ENCODE results near the gene PPP1R17.

PPP1R17 gene

GRCh38 chr7:31699050-31699449 lies 12.0 kb downstream of the PPP1R17 start:
- no peak for TF ChIP-seq SIN3A (IDR thresholded peaks at IDR 0.05; ENCODE audit: borderline replicate concordance, insufficient read depth, low read length)
- TF ChIP-seq TAF1 (IDR thresholded peaks at IDR 0.05; ENCODE audit: borderline replicate concordance, insufficient read depth, low read length): no peak
- TF ChIP-seq POLR2AphosphoS5 (IDR thresholded peaks at IDR 0.05; ENCODE audit: low read depth, low read length): no peak
- TF ChIP-seq REST (IDR thresholded peaks at IDR 0.05; ENCODE audit: insufficient read depth in 1 of 2, low read depth in 2 of 2, low read length in 2 of 2): no peak
- TF ChIP-seq FOXP2 (optimal IDR thresholded peaks at IDR 0.05; ENCODE audit: borderline replicate concordance, extremely low read depth, extremely low read length, insufficient read depth): no peak

DNA sequence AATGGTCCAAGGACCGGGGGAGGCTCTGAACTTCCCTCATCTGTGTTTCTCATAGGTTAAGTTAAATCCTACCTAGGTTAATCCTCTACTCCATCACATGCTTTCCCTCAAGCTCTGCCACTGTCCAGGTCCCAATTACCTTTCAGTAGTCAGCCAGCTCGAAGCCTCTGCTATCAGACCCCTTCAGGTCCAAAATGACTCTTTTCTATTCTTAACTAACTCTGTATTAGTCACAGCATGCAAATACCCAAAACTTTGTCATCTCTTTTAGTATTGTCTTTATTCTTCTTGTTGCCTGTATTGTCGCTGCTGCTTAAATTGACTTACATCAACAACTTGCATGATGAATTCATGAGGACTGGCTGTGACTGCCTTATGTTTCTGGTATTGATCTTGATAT lies 15.3 kb downstream of the PPP1R17 start:
- no peak for TF ChIP-seq FOXP2 (optimal IDR thresholded peaks at IDR 0.05; ENCODE audit: borderline replicate concordance, extremely low read depth, extremely low read length, insufficient read depth)
- no peak for TF ChIP-seq POLR2AphosphoS5 (IDR thresholded peaks at IDR 0.05; ENCODE audit: low read depth, low read length)
- no peak for TF ChIP-seq TAF1 (IDR thresholded peaks at IDR 0.05; ENCODE audit: borderline replicate concordance, insufficient read depth, low read length)
- TF ChIP-seq SIN3A (IDR thresholded peaks at IDR 0.05; ENCODE audit: borderline replicate concordance, insufficient read depth, low read length): no peak
- no peak for TF ChIP-seq REST (IDR thresholded peaks at IDR 0.05; ENCODE audit: insufficient read depth in 1 of 2, low read depth in 2 of 2, low read length in 2 of 2)

DNA sequence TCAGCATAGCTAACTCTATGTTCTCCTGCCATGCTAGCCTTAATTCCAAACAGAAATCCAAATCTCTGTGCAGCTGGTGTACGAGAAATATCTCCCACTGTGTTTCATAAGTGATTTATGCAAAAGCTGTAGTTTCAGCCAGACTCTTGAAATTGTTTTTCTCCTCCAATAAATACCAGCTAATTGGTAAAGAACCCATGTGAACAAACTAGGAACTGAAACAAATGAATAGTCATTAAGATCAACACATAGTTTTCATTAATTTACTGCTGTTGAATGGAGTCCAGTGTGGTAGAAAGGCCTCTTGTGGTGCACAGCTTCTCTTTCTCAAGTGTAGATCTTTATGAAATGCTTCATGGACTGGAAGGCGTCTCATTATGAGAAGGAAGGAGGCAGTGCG lies 18.4 kb downstream of the PPP1R17 start:
- TF ChIP-seq FOXP2 (optimal IDR thresholded peaks at IDR 0.05; ENCODE audit: borderline replicate concordance, extremely low read depth, extremely low read length, insufficient read depth): no peak
- TF ChIP-seq SIN3A (IDR thresholded peaks at IDR 0.05; ENCODE audit: borderline replicate concordance, insufficient read depth, low read length): no peak
- no peak for TF ChIP-seq POLR2AphosphoS5 (IDR thresholded peaks at IDR 0.05; ENCODE audit: low read depth, low read length)
- TF ChIP-seq TAF1 (IDR thresholded peaks at IDR 0.05; ENCODE audit: borderline replicate concordance, insufficient read depth, low read length): no peak
- TF ChIP-seq REST (IDR thresholded peaks at IDR 0.05; ENCODE audit: insufficient read depth in 1 of 2, low read depth in 2 of 2, low read length in 2 of 2): no peak

DNA sequence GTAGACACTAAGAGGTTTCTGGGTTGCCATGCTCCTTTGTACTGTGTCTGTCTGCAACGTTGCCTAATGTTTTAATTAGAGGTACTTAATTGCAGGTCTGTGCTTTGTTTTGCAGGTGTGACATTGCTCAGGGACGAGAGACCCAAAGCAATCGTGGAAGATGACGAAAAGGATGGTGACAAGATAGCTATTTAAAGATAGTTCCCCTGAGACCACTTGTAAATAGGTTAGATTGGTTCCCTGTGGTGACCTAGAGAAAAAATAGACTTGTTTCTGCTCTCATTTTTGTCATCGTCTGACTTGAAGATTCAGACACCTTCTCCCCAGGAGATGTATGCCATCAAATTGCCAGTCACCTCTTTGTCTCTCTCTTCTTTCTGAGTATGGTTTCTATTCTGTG lies 20.1 kb downstream of the PPP1R17 start:
- TF ChIP-seq REST (IDR thresholded peaks at IDR 0.05; ENCODE audit: insufficient read depth in 1 of 2, low read depth in 2 of 2, low read length in 2 of 2) (no peak), FOXP2 (optimal IDR thresholded peaks at IDR 0.05; ENCODE audit: borderline replicate concordance, extremely low read depth, extremely low read length, insufficient read depth) (no peak), TAF1 (IDR thresholded peaks at IDR 0.05; ENCODE audit: borderline replicate concordance, insufficient read depth, low read length) (no peak), SIN3A (IDR thresholded peaks at IDR 0.05; ENCODE audit: borderline replicate concordance, insufficient read depth, low read length) (no peak)

GRCh38 chr7:31710171-31710570 lies 23.2 kb downstream of the PPP1R17 start:
- TF ChIP-seq POLR2AphosphoS5 (IDR thresholded peaks at IDR 0.05; ENCODE audit: low read depth, low read length) (no peak), FOXP2 (optimal IDR thresholded peaks at IDR 0.05; ENCODE audit: borderline replicate concordance, extremely low read depth, extremely low read length, insufficient read depth) (no peak), TAF1 (IDR thresholded peaks at IDR 0.05; ENCODE audit: borderline replicate concordance, insufficient read depth, low read length) (no peak), SIN3A (IDR thresholded peaks at IDR 0.05; ENCODE audit: borderline replicate concordance, insufficient read depth, low read length) (no peak), REST (IDR thresholded peaks at IDR 0.05; ENCODE audit: insufficient read depth in 1 of 2, low read depth in 2 of 2, low read length in 2 of 2) (no peak)
